A549 (cell line): ENCODE data around the gene TCEA2. TPM values are rescaled to one million over a fixed set of nuclear protein-coding genes. Genes with fewer than 3 reads are reported as not detected.

Source experiments
- ATAC-seq, 2 experiments: fragments of 200-7000 bp in 1 of 2; fragments of >200 bp in 1 of 2; cut with Nextera tagmentation in 1 of 2; cut with Tn5 transposase in 1 of 2; 3 replicates each; pipeline versions ENCODE4 v1.8.0 to v1.9.1; 2018 to 2020; ENCODE audit warnings: mild to moderate bottlenecking in 1 of 2, moderate library complexity in 1 of 2
- CTCF ChIA-PET: fragments of 300-600 bp; sonication (Branson Sonifier 250); formaldehyde crosslinking; extraction: SDS; loops from one replicate; lab custom pipeline; 2021; ENCODE audit warnings: antibody characterized with exemption, inconsistent platforms; lab: Yijun Ruan, JAX
- POLR2A ChIA-PET: fragments of 350-600 bp; formaldehyde crosslinking; extraction: SDS; loops from one replicate; lab custom pipeline; 2021; ENCODE audit warnings: antibody characterized with exemption, inconsistent platforms; lab: Yijun Ruan, JAX
- DNase-seq, 2 experiments: peaks; one replicate each; pipeline versions ENCODE4 v3.0.0 to v3.0.0-alpha.2; 2011 to 2016; ENCODE audit warnings: low read depth in 1 of 2, low spot score in 1 of 2
- FAIRE-seq: peaks from 2 replicates; lab custom pipeline; 2011; peaks lifted over from hg19 to GRCh38; lab: Jason Lieb, UNC
- H3K27ac ChIP-seq, 2 experiments: fragments of >200 bp; sonication (Bioruptor Twin); formaldehyde crosslinking; 3 replicates each; pipeline ENCODE4 v1.5.1; 2016 to 2017
- H3K4me1 ChIP-seq: fragments of >200 bp; sonication (Bioruptor Twin); formaldehyde crosslinking; 3 replicates; pipeline ENCODE4 v1.6.1; 2016
- H3K4me2 ChIP-seq: fragments of >200 bp; sonication (Bioruptor Twin); formaldehyde crosslinking; 3 replicates; pipeline ENCODE4 v1.6.1; 2016
- H3K4me3 ChIP-seq: fragments of >200 bp; sonication (Bioruptor Twin); formaldehyde crosslinking; 3 replicates; pipeline ENCODE4 v1.5.1; 2016
- H3K9me3 ChIP-seq: fragments of >200 bp; sonication (Bioruptor Twin); formaldehyde crosslinking; 3 replicates; pipeline ENCODE4 v1.6.1; 2016
- ATOH8 ChIP-seq: fragments of 250-450 bp; sonication (Bioruptor Pico); IDR thresholded peaks from 2 replicates; pipeline ENCODE4 v1.5.0; 2020; ENCODE audit warnings: low read depth, mild to moderate bottlenecking, moderate library complexity
- BCL3 ChIP-seq: fragments of >200 bp; sonication (Bioruptor Twin); formaldehyde crosslinking; IDR thresholded peaks from 3 replicates; pipeline ENCODE4 v1.6.1; 2016
- CBX8 ChIP-seq: fragments of 200-600 bp; sonication (generic); IDR thresholded peaks from 2 replicates; pipeline ENCODE4 v1.6.1; 2016
- CEBPB ChIP-seq, 2 experiments: fragments of >200 bp in 1 of 2; sonication (Bioruptor Twin) in 1 of 2; formaldehyde crosslinking in 1 of 2; IDR thresholded peaks; 2 replicates each; pipeline ENCODE4 v1.6.1; 2012 to 2016
- CHD4 ChIP-seq: fragments of 200-600 bp; sonication (generic); IDR thresholded peaks from 2 replicates; pipeline ENCODE4 v1.6.1; 2016; ENCODE audit warnings: antibody characterized with exemption, mild to moderate bottlenecking, borderline replicate concordance
- E2F6 ChIP-seq: IDR thresholded peaks from 2 replicates; pipeline ENCODE4 v1.6.1; 2012; ENCODE audit warnings: low read depth, borderline replicate concordance
- EHF ChIP-seq: fragments of 250-450 bp; sonication (Bioruptor Pico); IDR thresholded peaks from 2 replicates; pipeline ENCODE4 v1.5.0; 2020; ENCODE audit warnings: mild to moderate bottlenecking
- EHMT2 ChIP-seq: fragments of 200-600 bp; sonication (generic); IDR thresholded peaks from 2 replicates; pipeline ENCODE4 v1.6.1; 2016; ENCODE audit warnings: antibody characterized with exemption, low read depth, mild to moderate bottlenecking, moderate library complexity
- ESRRA ChIP-seq: fragments of 150-350 bp; IDR thresholded peaks from 2 replicates; pipeline ENCODE4 v1.6.1; 2014; ENCODE audit warnings: mild to moderate bottlenecking, low read length, borderline replicate concordance
- HOXA7 ChIP-seq: fragments of 250-450 bp; sonication (Bioruptor Pico); IDR thresholded peaks from 2 replicates; pipeline ENCODE4 v1.5.0; 2020; ENCODE audit warnings: mild to moderate bottlenecking, moderate library complexity
- HOXB5 ChIP-seq: fragments of 250-450 bp; sonication (Bioruptor Pico); IDR thresholded peaks from 2 replicates; pipeline ENCODE4 v1.5.0; 2020; ENCODE audit warnings: mild to moderate bottlenecking, moderate library complexity
- JUNB ChIP-seq: fragments of >200 bp; sonication (Bioruptor Twin); formaldehyde crosslinking; IDR thresholded peaks from 2 replicates; pipeline ENCODE4 v1.6.1; 2016
- KDM1A ChIP-seq: fragments of 200-600 bp; sonication (generic); IDR thresholded peaks from 2 replicates; pipeline ENCODE4 v1.6.1; 2016; ENCODE audit warnings: low read depth, mild to moderate bottlenecking
- KDM5A ChIP-seq: fragments of 200-600 bp; sonication (generic); IDR thresholded peaks from 2 replicates; pipeline ENCODE4 v1.6.1; 2016; ENCODE audit warnings: antibody characterized with exemption, mild to moderate bottlenecking
- MAX ChIP-seq: IDR thresholded peaks from 2 replicates; pipeline ENCODE4 v1.6.1; 2012
- MAZ ChIP-seq: fragments of 150-350 bp; IDR thresholded peaks from 2 replicates; pipeline ENCODE4 v1.6.1; 2014; ENCODE audit warnings: antibody characterized with exemption, low read depth, low read length, borderline replicate concordance
- NPAS2 ChIP-seq: fragments of 250-450 bp; sonication (Bioruptor Pico); IDR thresholded peaks from 2 replicates; pipeline ENCODE4 v1.8.0; 2022; ENCODE audit warnings: mild to moderate bottlenecking, moderate library complexity, borderline replicate concordance
- POLR2A ChIP-seq: IDR thresholded peaks from 2 replicates; pipeline ENCODE4 v1.6.1; 2012; ENCODE audit warnings: mild to moderate bottlenecking, low read length
- RCOR1 ChIP-seq: fragments of 150-350 bp; IDR thresholded peaks from 2 replicates; pipeline ENCODE4 v1.6.1; 2014; ENCODE audit warnings: antibody characterized with exemption, low read length, low read depth
- TP53 ChIP-seq: fragments of 250-450 bp; sonication (Bioruptor Pico); IDR thresholded peaks from 2 replicates; pipeline ENCODE4 v1.5.0; 2021; ENCODE audit warnings: mild to moderate bottlenecking, moderate library complexity
- ZC3H11A ChIP-seq: fragments of 450-650 bp; IDR thresholded peaks from 2 replicates; pipeline ENCODE4 v1.6.1; 2014; ENCODE audit warnings: antibody characterized with exemption, mild to moderate bottlenecking
- ZSCAN20 ChIP-seq: fragments of 250-450 bp; sonication (Bioruptor Pico); IDR thresholded peaks from 2 replicates; pipeline ENCODE4 v1.8.0; 2022; ENCODE audit warnings: mild to moderate bottlenecking, moderate library complexity
- WGBS: methylation state at CpG from one replicate; pipeline ENCODE4 v1.1.6; 2017; ENCODE audit errors: missing lambda C conversion rate; 5-methylcytosine and 5-hydroxymethylcytosine counted together
- polyA plus RNA-seq, 4 experiments: library from polyadenylated mRNA; depleted of rRNA in 3 of 4; stranded (reverse); fragments of >200 nt; fragmentation: RNase III in 1 of 4; extraction: RNeasy Plus Mini Kit Qiagen cat#74134 plus additional on column Dnase treatment in 1 of 4; gene quantifications; 2 replicates in 3 of 4; 3 replicates in 1 of 4; pipeline ENCODE4 v1.2.3, GENCODE V29; 2011 to 2017

The TCEA2 gene
- polyA plus RNA-seq, 2 of the 4 experiments (the other 2 are of a cell fraction), result 11.2 to 29.8 TPM

- 94% methylated on average over 8 of the region's 8 CpGs for WGBS
- Histone ChIP-seq H3K4me1 (peaks cover 14% of the 10 kb centered on the region), H3K4me3 (no peak overlapping the region), H3K9me3 (no peaks in the 10 kb centered on the region), H3K27ac (no peak overlapping the region), H3K4me2 (no peak overlapping the region)
- ChIA-PET CTCF (interaction anchor here (0.6 to 2.9 kb wide), 5 partner anchors 9 to 46 kb away, joined by 3 to 11 read pairs (median 6); partner anchors contain the start of gene LKAAEAR1), POLR2A (no interaction called here)
- no peak for TF ChIP-seq MAX
- TF ChIP-seq E2F6, result no peak
- no peak for TF ChIP-seq MAZ
- TF ChIP-seq HOXB5 (CRISPR knock-in tag), result no peak
- no peak for TF ChIP-seq EHF (CRISPR knock-in tag)
- no peak for TF ChIP-seq RCOR1
- TF ChIP-seq NPAS2 (CRISPR knock-in tag), result no peak
- no peak for ATAC-seq
- FAIRE-seq, result no peak
- no peak for DNase-seq
Observed at GRCh38 chr20:64074963-64075362, 12.0 kb downstream of the TCEA2 start.

GRCh38 chr20:64075556-64075955 is 12.6 kb downstream of the TCEA2 start:
- no peak for DNase-seq
- TF ChIP-seq CEBPB (IDR thresholded peaks at IDR 0.05) (no peak), KDM5A (no peak), ATOH8 (CRISPR knock-in tag) (no peak), POLR2A (no peak), EHMT2 (no peak), BCL3 (no peak), CHD4 (no peak), ZC3H11A (no peak), JUNB (no peak), HOXA7 (CRISPR knock-in tag) (no peak), MAZ (no peak), KDM1A (no peak), TP53 (no peak), ZSCAN20 (CRISPR knock-in tag) (no peak), ESRRA (no peak), CBX8 (no peak)
- TF ChIP-seq, all 56 proteins: peak for 0
- H3K9me3 ChIP-seq, result no peaks in the 10 kb centered on the region
- no peak for FAIRE-seq
- H3K4me3 ChIP-seq, result no peak overlapping the region
- POLR2A ChIA-PET, result no interaction called here
- CTCF ChIA-PET, result interaction anchor here (0.6 to 2.9 kb wide), 9 partner anchors 8 to 89 kb away, joined by 3 to 11 read pairs (median 4); partner anchors contain the start of gene LKAAEAR1
- whole genome bisulfite sequencing, result 90% methylated on average over 12 of the region's 12 CpGs
- no peak for ATAC-seq
- H3K27ac ChIP-seq, result no peak overlapping the region
- peaks cover 18% of the 10 kb centered on the region for H3K4me1 ChIP-seq
- no peak overlapping the region for H3K4me2 ChIP-seq
